Head of caudate nucleus (tissue), 42 donors: ENCODE results near the gene ZNRF2.
A peak's percentile ranks its signal among the peaks of the same experiment; 100 is the strongest.
"Not testable (repeated sequence)": the region's sequence is repeated elsewhere in the genome, so short reads cannot be mapped to it uniquely, and the experiment has no call there.

Experiments
- DNase-seq, 42 donors: peaks; one replicate each; pipeline versions ENCODE4 v3.0.0 to v3.0.0-alpha.2; 2020 to 2021; ENCODE audit warnings: mixed read lengths in 7 of 42
- intact Hi-C: fragments of 100-400 bp; cut with DNase I; formaldehyde crosslinking; loops from one replicate; pipeline ENCODE4 v1.15.0; 2022

Gene ZNRF2

GRCh38 chr7:30371321-30371720 is 86.9 kb downstream of the ZNRF2 start:
- DNase-seq = no peak
- intact Hi-C loops = no loop called here

- DNase-seq = no peak
- intact Hi-C loops = no loop called here
These were observed 93.9 kb downstream of the ZNRF2 start for GRCh38 chr7:30378275-30378674.

GRCh38 chr7:30379131-30379530 is 94.7 kb downstream of the ZNRF2 start:
- intact Hi-C loops = no loop called here
- DNase-seq = no peak

- intact Hi-C loops = no loop called here
- no peak for DNase-seq
These were observed 95.3 kb downstream of the ZNRF2 start for GRCh38 chr7:30379741-30380140.

GRCh38 chr7:30380294-30380693 is 95.9 kb downstream of the ZNRF2 start:
- intact Hi-C loops = no loop called here
- no peak for DNase-seq

- intact Hi-C loops = not testable (repeated sequence)
These were observed 96.4 kb downstream of the ZNRF2 start for GRCh38 chr7:30380824-30381223.

GRCh38 chr7:30382607-30383006 is 98.2 kb downstream of the ZNRF2 start:
- intact Hi-C loops = no loop called here
- DNase-seq = no peak

More at GRCh38 chr7:30380824-30381223, 96.4 kb downstream of the ZNRF2 start:
- DNase-seq = not testable (repeated sequence)

GRCh38 chr7:30389791-30390190 is 105.4 kb downstream of the ZNRF2 start:
- intact Hi-C loops = no loop called here
- no peak for DNase-seq

- intact Hi-C loops = no loop called here
- no peak for DNase-seq
These were observed 106.6 kb downstream of the ZNRF2 start for GRCh38 chr7:30390736-30391636.

- DNase-seq = no peak
- intact Hi-C loops = no loop called here
These were observed 107.4 kb downstream of the ZNRF2 start for GRCh38 chr7:30391806-30392205.

GRCh38 chr7:30395676-30396075 is 111.3 kb downstream of the ZNRF2 start:
- intact Hi-C loops = no loop called here

GRCh38 chr7:30396389-30396788 is 112.0 kb downstream of the ZNRF2 start:
- intact Hi-C loops = no loop called here
- DNase-seq = peak in 1 of 42 donors; percentile 5

More at GRCh38 chr7:30395676-30396075, 111.3 kb downstream of the ZNRF2 start:
- no peak for DNase-seq

- intact Hi-C loops = no loop called here
These were observed 119.1 kb downstream of the ZNRF2 start for GRCh38 chr7:30403477-30403876.

GRCh38 chr7:30405179-30405578 is 120.8 kb downstream of the ZNRF2 start:
- no peak for DNase-seq
- intact Hi-C loops = no loop called here

More at GRCh38 chr7:30403477-30403876, 119.1 kb downstream of the ZNRF2 start:
- no peak for DNase-seq

GRCh38 chr7:30406664-30407425 is 122.4 kb downstream of the ZNRF2 start:
- no peak for DNase-seq

GRCh38 chr7:30411173-30411572 is 126.8 kb downstream of the ZNRF2 start:
- intact Hi-C loops = loop anchor here (5.0 kb wide), 1 partner anchor 134 kb away; no protein-coding TSS in a partner anchor
- peak in 4 of 42 donors; percentile 18 to 28 (median 20) for DNase-seq

More at GRCh38 chr7:30406664-30407425, 122.4 kb downstream of the ZNRF2 start:
- intact Hi-C loops = no loop called here

- DNase-seq = no peak
- intact Hi-C loops = loop anchor here (5.0 kb wide), 1 partner anchor 135 kb away; no protein-coding TSS in a partner anchor
These were observed 127.5 kb downstream of the ZNRF2 start for GRCh38 chr7:30411897-30412296.

GRCh38 chr7:30412782-30413504 is 128.5 kb downstream of the ZNRF2 start:
- peak in 14 of 42 donors; percentile 12 to 76 (median 40) for DNase-seq
- intact Hi-C loops = loop anchor here (5.0 kb wide), 1 partner anchor 136 kb away; no protein-coding TSS in a partner anchor

GRCh38 chr7:30413864-30414263 is 129.5 kb downstream of the ZNRF2 start:
- no peak for DNase-seq
- intact Hi-C loops = loop anchor here (5.0 kb wide), 1 partner anchor 137 kb away; no protein-coding TSS in a partner anchor
